Middle frontal gyrus (tissue), 1 donor: ENCODE results near the gene MYH9.
"Not testable (repeated sequence)": the region's sequence is repeated elsewhere in the genome, so short reads cannot be mapped to it uniquely, and the experiment has no call there.

Experiments used
- DNase-seq: peaks from one replicate; pipeline ENCODE4 v3.0.0-alpha.2; 2015; ENCODE audit warnings: low spot score; ENCODE audit errors: extremely low spot score

MYH9 gene

DNA sequence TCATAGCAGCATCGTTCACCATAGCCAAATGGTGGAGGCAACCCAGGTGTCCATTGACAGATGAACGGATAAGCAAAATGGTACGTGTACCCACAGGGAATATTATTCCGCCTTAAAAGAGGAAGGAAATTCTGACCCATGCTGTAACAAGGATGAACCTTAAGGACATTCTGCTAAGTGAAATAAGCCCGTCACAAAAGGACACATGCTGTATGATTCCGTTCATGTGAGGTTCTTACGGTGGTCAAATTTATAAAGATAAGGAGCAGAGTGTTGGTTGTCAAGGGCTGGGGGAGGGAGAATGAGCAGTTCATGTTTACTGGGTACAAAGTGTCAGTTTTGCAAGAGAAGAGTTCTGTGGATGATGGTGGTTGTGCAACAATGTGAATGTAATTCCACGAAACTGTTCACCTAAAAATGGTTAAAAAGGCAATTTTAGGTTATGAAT is 108.5 kb downstream of the MYH9 start:
- DNase-seq: no peak

GRCh38 chr22:36277482-36278291 is 110.1 kb downstream of the MYH9 start:
- no peak for DNase-seq

DNA sequence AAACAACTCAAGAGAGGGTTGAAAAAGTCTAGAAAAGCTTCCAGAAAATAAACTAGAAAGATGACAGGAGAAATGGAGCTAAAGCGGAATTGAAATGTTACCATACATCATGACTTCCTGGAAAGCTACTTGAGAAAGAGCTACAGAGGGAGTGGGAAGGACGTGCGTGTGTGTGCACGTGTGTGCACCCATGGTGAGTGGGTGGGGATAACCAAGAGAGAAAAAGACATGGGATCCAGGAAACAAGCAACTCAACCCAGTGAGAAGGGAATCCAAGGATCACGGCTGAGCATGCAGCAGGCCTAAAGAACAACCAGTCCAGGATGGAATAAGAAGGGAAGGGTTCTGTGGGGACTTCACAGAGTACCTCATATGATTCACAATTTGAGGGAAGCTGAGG is 113.2 kb downstream of the MYH9 start:
- DNase-seq: no peak

- not testable (repeated sequence) for DNase-seq
Measured at GRCh38 chr22:36271951-36272350, 115.8 kb downstream of the MYH9 start.

DNA sequence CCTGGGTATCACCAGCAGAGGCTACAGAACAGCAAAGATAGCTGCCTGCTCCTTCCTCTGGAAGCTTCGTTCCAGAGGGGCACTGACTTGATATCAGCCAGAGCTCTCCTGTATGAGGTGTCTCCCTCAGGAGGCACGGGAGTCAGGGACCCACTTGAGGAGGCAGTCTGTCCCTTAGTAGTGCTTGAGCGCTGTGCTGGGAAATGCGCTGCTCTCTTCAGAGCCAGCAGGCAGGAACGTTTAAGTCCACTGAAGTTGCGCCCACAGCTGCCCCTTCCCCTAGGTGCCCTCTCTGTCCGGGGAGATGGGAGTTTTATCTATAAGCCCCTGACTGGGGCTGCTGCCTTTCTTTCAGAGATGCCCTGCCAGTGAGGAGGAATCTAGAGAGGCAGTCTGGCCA is 116.5 kb downstream of the MYH9 start:
- DNase-seq: not testable (repeated sequence)

DNA sequence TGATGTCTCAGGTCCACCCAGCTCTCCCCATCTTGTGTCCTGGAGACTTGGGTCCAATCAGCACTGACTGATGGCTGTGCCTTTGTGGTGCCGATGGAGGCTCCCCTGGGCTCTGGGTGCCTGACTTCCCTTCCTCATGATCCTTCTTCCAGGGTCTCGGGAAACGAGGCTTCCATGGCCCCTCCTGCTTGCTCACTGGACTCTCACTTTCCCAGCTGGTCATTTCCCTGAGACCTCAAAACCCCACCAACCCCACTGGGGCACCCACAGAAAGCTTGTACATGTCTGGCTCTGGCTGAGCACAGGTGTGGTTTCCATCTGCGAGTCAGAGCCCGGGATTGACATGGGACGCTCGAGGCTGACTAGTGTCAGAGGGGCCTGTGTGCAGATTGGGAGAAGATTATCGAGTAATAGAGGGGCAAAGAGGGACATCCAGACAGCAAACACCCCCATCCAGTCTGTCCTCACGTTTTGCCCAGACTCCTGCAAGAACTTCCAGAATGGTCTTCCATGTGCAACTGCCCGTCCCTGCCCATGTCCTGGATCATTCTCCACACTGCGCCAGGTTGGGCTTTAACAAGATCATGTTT is 119.8 kb downstream of the MYH9 start:
- DNase-seq: no peak

DNA sequence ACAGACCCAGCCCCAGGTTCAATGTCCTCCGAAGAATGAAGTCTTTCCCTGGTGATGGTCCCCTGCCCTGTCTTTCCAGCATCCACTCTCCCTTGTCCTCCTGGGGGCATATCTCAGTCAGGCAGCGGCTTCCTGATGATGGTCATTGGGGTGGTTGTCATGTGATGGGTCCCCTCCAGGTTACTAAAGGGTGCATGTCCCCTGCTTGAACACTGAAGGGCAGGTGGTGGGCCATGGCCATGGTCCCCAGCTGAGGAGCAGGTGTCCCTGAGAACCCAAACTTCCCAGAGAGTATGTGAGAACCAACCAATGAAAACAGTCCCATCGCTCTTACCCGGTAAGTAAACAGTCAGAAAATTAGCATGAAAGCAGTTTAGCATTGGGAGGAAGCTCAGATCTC is 120.7 kb downstream of the MYH9 start:
- no peak for DNase-seq

- DNase-seq: not testable (repeated sequence)
Measured at GRCh38 chr22:36263886-36264664, 123.7 kb downstream of the MYH9 start.

DNA sequence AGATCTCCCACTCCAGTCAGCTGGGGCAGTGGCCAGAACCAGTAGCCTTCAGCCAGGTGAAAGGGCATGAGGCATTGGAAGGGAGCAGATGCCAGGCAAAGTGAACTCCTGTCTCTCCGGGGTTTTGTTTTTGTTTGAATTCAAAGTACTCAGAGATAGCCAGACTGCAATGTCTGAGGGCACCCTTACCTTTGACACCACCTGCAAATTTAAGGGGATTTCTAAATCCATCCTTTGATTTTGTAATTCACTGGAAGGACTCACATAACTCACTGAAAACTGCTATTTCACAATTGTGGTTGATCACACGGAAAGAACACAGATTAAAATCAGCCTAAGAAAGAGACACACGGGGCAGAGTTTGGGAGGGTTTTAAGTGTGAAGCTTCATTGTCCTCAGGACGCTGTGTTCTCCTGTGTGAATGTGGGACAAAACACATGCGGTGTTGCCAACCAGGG is 124.5 kb downstream of the MYH9 start:
- not testable (repeated sequence) for DNase-seq

GRCh38 chr22:36262307-36262706 is 125.5 kb downstream of the MYH9 start:
- not testable (repeated sequence) for DNase-seq

DNA sequence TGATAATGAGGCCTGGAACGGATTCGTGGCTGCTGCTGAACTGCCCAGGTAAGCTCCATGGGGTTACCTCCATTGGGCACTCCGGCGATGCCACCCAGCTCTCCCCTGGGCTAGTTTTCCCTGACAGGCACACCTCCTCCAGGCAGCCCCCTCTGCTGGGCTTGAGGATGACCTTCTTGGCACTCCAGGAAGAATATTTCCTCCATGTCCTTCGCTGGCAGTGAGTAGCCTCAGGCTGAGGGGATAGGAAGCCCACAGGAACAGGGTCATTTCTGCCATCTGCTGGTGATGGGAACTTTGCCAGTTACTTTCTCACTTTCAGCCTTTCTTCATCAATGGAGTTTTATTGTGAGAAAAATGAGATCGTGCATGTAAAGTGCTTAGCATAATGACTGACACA is 126.1 kb downstream of the MYH9 start:
- DNase-seq: not testable (repeated sequence)

- DNase-seq: no peak
Measured at GRCh38 chr22:36259615-36260300, 128.0 kb downstream of the MYH9 start.

DNA sequence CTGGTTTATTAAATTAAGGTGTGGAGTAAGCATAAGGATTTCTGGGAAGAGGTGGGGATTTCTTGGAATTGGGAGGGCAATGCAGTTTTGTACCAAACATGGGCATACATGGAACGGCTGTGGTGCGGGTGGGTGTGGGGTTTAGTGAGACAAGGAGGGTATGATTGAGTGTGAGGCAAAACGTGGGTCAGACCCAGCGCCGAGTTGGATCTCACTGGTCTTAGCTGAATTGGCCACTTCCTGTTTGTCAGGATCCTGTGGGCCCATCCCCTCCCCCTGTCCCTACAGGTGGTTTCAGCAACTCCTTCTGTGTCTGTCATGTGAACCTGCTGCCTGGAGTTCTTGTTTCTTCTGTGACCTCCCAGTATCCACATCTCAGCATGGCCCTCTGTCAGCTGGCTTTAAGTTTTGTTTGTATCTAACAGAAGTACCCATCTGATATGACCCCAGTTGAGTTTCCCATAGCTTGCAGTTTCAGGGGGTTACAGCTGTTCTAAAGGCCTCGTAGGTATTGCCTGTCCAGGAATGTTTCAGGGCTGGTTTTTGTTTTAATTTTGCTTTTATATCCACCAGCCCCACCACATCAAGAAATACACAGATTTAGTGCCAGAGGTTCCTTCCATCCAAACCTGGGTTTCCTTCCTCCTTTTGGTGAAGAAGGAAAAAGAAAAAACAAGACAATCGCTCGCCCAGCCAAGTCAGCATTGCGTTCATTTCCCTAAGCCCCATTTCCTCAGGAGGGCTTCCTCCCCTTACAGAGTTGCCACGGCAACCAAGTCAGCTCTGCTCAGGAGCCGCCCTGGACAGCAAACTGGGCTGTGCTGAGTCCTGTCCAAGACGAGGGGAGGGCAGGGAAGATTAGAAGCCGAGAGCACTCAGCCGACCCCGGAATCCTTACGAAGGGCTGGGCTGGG is 128.8 kb downstream of the MYH9 start:
- DNase-seq: no peak

DNA sequence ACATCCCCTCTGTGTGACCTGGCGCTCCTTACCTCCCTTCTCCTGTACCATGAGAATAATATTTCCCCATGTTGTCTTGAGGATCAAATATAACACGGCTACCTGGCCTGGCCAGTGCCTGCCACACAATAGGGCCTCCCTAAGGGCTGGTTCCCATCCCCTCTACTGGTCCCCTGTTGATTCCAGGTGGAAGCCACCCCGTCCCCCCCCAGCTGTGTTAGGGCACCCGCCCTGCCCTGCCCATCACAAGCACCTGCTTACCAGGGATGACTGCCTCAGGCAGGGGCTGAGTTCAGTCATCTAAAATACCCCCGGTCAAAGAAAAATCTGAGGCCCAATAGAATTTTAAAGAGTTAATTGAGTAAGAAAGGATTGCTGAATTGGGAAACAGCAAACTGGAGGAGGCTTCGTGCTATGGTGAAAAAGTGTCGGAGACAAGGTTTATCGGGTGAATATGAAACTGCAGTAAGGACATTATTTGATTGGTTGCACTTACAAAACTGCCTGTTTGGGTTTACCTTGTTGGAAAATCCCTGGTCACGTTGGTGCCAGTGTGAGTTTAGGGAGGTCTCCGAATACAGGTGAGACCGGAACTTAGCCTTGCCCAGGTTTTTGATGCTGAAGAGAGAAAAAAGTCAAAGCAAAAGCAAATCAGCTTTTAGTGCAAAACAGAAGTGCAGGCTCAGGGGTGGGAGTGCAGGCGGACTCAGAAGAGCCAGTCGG is 129.7 kb downstream of the MYH9 start:
- DNase-seq: no peak

- no peak for DNase-seq
Measured at GRCh38 chr22:36257308-36257707, 130.5 kb downstream of the MYH9 start.

- DNase-seq: no peak
Measured at GRCh38 chr22:36256478-36256877, 131.3 kb downstream of the MYH9 start.

DNA sequence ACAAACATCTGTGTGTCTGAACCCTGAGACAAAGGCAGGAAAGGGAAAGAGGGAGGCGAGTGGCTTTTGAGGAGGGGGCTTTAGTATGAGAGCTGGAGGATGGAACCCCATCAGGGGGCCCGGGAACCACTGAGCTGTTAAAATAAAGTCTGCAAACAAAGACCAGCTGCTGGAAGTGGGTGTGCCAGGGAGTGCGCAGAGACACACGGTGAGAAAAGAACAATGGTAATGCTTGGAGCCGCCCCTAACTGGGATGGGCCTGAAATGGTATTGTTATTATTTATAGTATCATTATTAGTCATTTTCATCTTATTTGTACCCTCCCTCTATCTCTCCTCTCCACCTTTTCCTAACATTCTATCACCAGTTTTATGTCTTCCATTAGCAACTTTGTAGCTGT is 132.2 kb downstream of the MYH9 start:
- DNase-seq: not testable (repeated sequence)

GRCh38 chr22:36253523-36254490 is 134.0 kb downstream of the MYH9 start:
- DNase-seq: no peak
